ENCODE data around the gene AGGF1.

The AGGF1 gene

GRCh38 chr5:77101298-77101697, 71.1 kb downstream of the AGGF1 start:
- no peak for TF ChIP-seq GATA2 (IDR thresholded peaks at IDR 0.05; ENCODE audit: low read depth, low read length)
- no peak for TF ChIP-seq GATA3 (IDR thresholded peaks at IDR 0.05; ENCODE audit: low read depth, low read length)

GRCh38 chr5:77102549-77102948, 72.3 kb downstream of the AGGF1 start:
- TF ChIP-seq GATA3 (IDR thresholded peaks at IDR 0.05; ENCODE audit: low read depth, low read length): no peak
- no peak for TF ChIP-seq GATA2 (IDR thresholded peaks at IDR 0.05; ENCODE audit: low read depth, low read length)

GRCh38 chr5:77103457-77103856, 73.3 kb downstream of the AGGF1 start:
- TF ChIP-seq GATA2 (IDR thresholded peaks at IDR 0.05; ENCODE audit: low read depth, low read length) (no peak), GATA3 (IDR thresholded peaks at IDR 0.05; ENCODE audit: low read depth, low read length) (no peak)

- TF ChIP-seq GATA2 (IDR thresholded peaks at IDR 0.05; ENCODE audit: low read depth, low read length) (no peak), GATA3 (IDR thresholded peaks at IDR 0.05; ENCODE audit: low read depth, low read length) (no peak)
These were observed 74.6 kb downstream of the AGGF1 start for GRCh38 chr5:77104813-77105212.
